OCI-LY7 (cell line): ENCODE measurements around the gene COPA.

Source experiments
- CTCF ChIP-seq: fragments of 200-600 bp; sonication (generic); conservative IDR thresholded peaks from 2 replicates; pipeline ENCODE4 v1.5.1; 2014; ENCODE audit warnings: mild to moderate bottlenecking, antibody characterized with exemption, low read length, moderate library complexity, mixed read lengths
- EZH2phosphoT487 ChIP-seq: fragments of 200-600 bp; sonication (generic); IDR thresholded peaks from 2 replicates; pipeline ENCODE4 v1.6.1; 2018; ENCODE audit warnings: low read depth, borderline replicate concordance, mild to moderate bottlenecking, mixed run types, antibody characterized with exemption, low read length, moderate library complexity, mixed read lengths

- TF ChIP-seq CTCF (no peak), EZH2phosphoT487 (no peak)
These were observed 78.2 kb downstream of the COPA start for GRCh38 chr1:160264795-160265307.
